Measurements from ENCODE around the gene AQP3.

DNA sequence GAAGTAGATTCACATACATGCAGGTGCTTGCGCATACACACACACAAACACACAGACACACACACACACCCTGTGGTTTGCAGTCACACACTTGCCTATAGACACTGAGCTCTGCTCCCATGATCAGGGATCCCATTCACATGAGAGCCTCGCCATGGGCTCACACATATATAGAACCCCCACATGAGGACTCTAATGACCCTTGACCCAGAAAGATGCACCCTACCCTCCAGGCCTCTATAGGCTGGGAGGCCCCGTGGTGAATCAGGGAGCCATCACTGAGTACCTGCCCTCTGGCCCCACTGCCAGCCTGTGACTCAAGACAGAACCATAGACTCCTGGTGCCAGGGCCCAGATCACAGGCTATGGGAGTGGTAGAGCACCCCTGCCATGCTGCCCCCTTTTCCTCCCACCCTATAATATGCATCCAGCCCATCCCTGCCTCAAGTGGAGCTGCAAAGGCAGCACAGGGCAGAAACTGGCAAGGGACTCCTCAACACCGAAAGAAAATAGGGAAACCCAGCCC, 3.3 kb upstream of the AQP3 start:
- no peak for TF ChIP-seq CTCF (IDR thresholded peaks at IDR 0.05)
- no peak for TF ChIP-seq POLR2AphosphoS5 (IDR thresholded peaks at IDR 0.05; ENCODE audit: insufficient read depth in 1 of 2, low read depth in 1 of 2)
- no peak for TF ChIP-seq POLR2A (IDR thresholded peaks at IDR 0.05)
